ENCODE results near the gene FOXD4L3. TPM values are rescaled to one million over a fixed set of nuclear protein-coding genes. Genes with fewer than 3 reads are reported as not detected.
A peak's percentile ranks its signal among the peaks of the same experiment; 100 is the strongest.
"Not testable (repeated sequence)": the region's sequence is repeated elsewhere in the genome, so short reads cannot be mapped to it uniquely, and the experiment has no call there.

The FOXD4L3 gene
- total and polyA plus RNA-seq, 2 of the 13 experiments (the other 11 are each of a cell fraction or from before 2014, with no cell fraction given), result 0.07 TPM; not detected in 1

- peak; percentile 77 for ATAC-seq
- H3K27ac ChIP-seq (ENCODE audit: extremely low read length, insufficient read depth, low read length); BruUV-seq (replicated peaks); in situ Hi-C loops (cut with HindIII; ENCODE audit: extremely low pct_ligation_motif_present, low pct_unique_long_range_greater_than_20kb); DNase-seq (ENCODE audit: low spot score); H3K4me3 ChIP-seq (replicated peaks in 1 of 3; ENCODE audit: insufficient read depth in 1 of 3, low read depth in 2 of 3, low read length in 3 of 3); CTCF ChIA-PET (ENCODE audit: low intra/inter-chr PET ratio, low total read pairs); H3K9ac ChIP-seq (ENCODE audit: insufficient read depth, low read depth, low read length); FAIRE-seq; intact Hi-C loops (cut with micrococcal nuclease; ENCODE audit: unreplicated experiment); POLR2A ChIA-PET; H3K4me2 ChIP-seq (ENCODE audit: low read depth, low read length); H3K36me3 ChIP-seq (replicated peaks in 1 of 2; ENCODE audit: control insufficient read depth in 1 of 2, insufficient read depth in 2 of 2, low read length in 2 of 2); H3K27me3 ChIP-seq (ENCODE audit: control insufficient read depth in 1 of 2, insufficient read depth in 2 of 2, low read length in 2 of 2); H2AFZ ChIP-seq (ENCODE audit: low read length); H4K20me1 ChIP-seq (ENCODE audit: insufficient read depth, low read length); H3K4me1 ChIP-seq (ENCODE audit: insufficient read depth, low read length); H3K9me3 ChIP-seq (ENCODE audit: low read length); H3K79me2 ChIP-seq (ENCODE audit: insufficient read depth, low read length): not testable (repeated sequence)
- WGBS (ENCODE audit: low lambda C conversion rate), result 32% methylated on average over 20 of the region's 21 CpGs
Observed at GRCh38 chr9:68307654-68308053, 5.0 kb downstream of the FOXD4L3 start.

GRCh38 chr9:68311208-68311607 lies 8.5 kb downstream of the FOXD4L3 start:
- POLR2A ChIA-PET; H3K4me3 ChIP-seq (replicated peaks in 1 of 3; ENCODE audit: insufficient read depth in 1 of 3, low read depth in 2 of 3, low read length in 3 of 3); H3K9ac ChIP-seq (ENCODE audit: insufficient read depth, low read depth, low read length); ATAC-seq; H3K27me3 ChIP-seq (ENCODE audit: control insufficient read depth in 1 of 2, insufficient read depth in 2 of 2, low read length in 2 of 2); CTCF ChIA-PET (ENCODE audit: low intra/inter-chr PET ratio, low total read pairs); H3K4me2 ChIP-seq (ENCODE audit: low read depth, low read length); intact Hi-C loops (cut with micrococcal nuclease; ENCODE audit: unreplicated experiment); H3K4me1 ChIP-seq (ENCODE audit: insufficient read depth, low read length); in situ Hi-C loops (cut with HindIII; ENCODE audit: extremely low pct_ligation_motif_present, low pct_unique_long_range_greater_than_20kb); H3K27ac ChIP-seq (ENCODE audit: extremely low read length, insufficient read depth, low read length); FAIRE-seq; H3K79me2 ChIP-seq (ENCODE audit: insufficient read depth, low read length); H4K20me1 ChIP-seq (ENCODE audit: insufficient read depth, low read length); H2AFZ ChIP-seq (ENCODE audit: low read length); H3K9me3 ChIP-seq (ENCODE audit: low read length); H3K36me3 ChIP-seq (replicated peaks in 1 of 2; ENCODE audit: control insufficient read depth in 1 of 2, insufficient read depth in 2 of 2, low read length in 2 of 2); DNase-seq (ENCODE audit: low spot score); BruUV-seq (replicated peaks): not testable (repeated sequence)
- no CpG with 5 or more reads among the region's 5 CpGs for WGBS (ENCODE audit: low lambda C conversion rate)

GRCh38 chr9:68318209-68318608 lies 15.5 kb downstream of the FOXD4L3 start:
- in situ Hi-C loops (cut with HindIII; ENCODE audit: extremely low pct_ligation_motif_present, low pct_unique_long_range_greater_than_20kb); BruUV-seq (replicated peaks); H4K20me1 ChIP-seq (ENCODE audit: insufficient read depth, low read length); H3K4me1 ChIP-seq (ENCODE audit: insufficient read depth, low read length); DNase-seq (ENCODE audit: low spot score); H2AFZ ChIP-seq (ENCODE audit: low read length); H3K4me3 ChIP-seq (replicated peaks in 1 of 3; ENCODE audit: insufficient read depth in 1 of 3, low read depth in 2 of 3, low read length in 3 of 3); intact Hi-C loops (cut with micrococcal nuclease; ENCODE audit: unreplicated experiment); H3K36me3 ChIP-seq (replicated peaks in 1 of 2; ENCODE audit: control insufficient read depth in 1 of 2, insufficient read depth in 2 of 2, low read length in 2 of 2); H3K9me3 ChIP-seq (ENCODE audit: low read length); H3K27me3 ChIP-seq (ENCODE audit: control insufficient read depth in 1 of 2, insufficient read depth in 2 of 2, low read length in 2 of 2); H3K79me2 ChIP-seq (ENCODE audit: insufficient read depth, low read length); POLR2A ChIA-PET; ATAC-seq; H3K27ac ChIP-seq (ENCODE audit: extremely low read length, insufficient read depth, low read length); H3K4me2 ChIP-seq (ENCODE audit: low read depth, low read length); FAIRE-seq; H3K9ac ChIP-seq (ENCODE audit: insufficient read depth, low read depth, low read length); CTCF ChIA-PET (ENCODE audit: low intra/inter-chr PET ratio, low total read pairs): not testable (repeated sequence)
- WGBS (ENCODE audit: low lambda C conversion rate), result 51% methylated on average over 10 of the region's 10 CpGs

GRCh38 chr9:68323749-68324148 lies 21.1 kb downstream of the FOXD4L3 start:
- H3K4me3 ChIP-seq (replicated peaks in 1 of 3; ENCODE audit: insufficient read depth in 1 of 3, low read depth in 2 of 3, low read length in 3 of 3); H3K79me2 ChIP-seq (ENCODE audit: insufficient read depth, low read length); ATAC-seq; H3K27me3 ChIP-seq (ENCODE audit: control insufficient read depth in 1 of 2, insufficient read depth in 2 of 2, low read length in 2 of 2); intact Hi-C loops (cut with micrococcal nuclease; ENCODE audit: unreplicated experiment); H3K36me3 ChIP-seq (replicated peaks in 1 of 2; ENCODE audit: control insufficient read depth in 1 of 2, insufficient read depth in 2 of 2, low read length in 2 of 2); H3K9ac ChIP-seq (ENCODE audit: insufficient read depth, low read depth, low read length); H3K4me2 ChIP-seq (ENCODE audit: low read depth, low read length); H2AFZ ChIP-seq (ENCODE audit: low read length); DNase-seq (ENCODE audit: low spot score); H3K9me3 ChIP-seq (ENCODE audit: low read length); BruUV-seq (replicated peaks); POLR2A ChIA-PET; H3K27ac ChIP-seq (ENCODE audit: extremely low read length, insufficient read depth, low read length); in situ Hi-C loops (cut with HindIII; ENCODE audit: extremely low pct_ligation_motif_present, low pct_unique_long_range_greater_than_20kb); FAIRE-seq; CTCF ChIA-PET (ENCODE audit: low intra/inter-chr PET ratio, low total read pairs); H3K4me1 ChIP-seq (ENCODE audit: insufficient read depth, low read length); H4K20me1 ChIP-seq (ENCODE audit: insufficient read depth, low read length): not testable (repeated sequence)
- WGBS (ENCODE audit: low lambda C conversion rate), result 67% methylated on average over 6 of the region's 24 CpGs
